Gastrocnemius medialis (tissue), 4 donors: Measurements from ENCODE around the gene ATP6AP1.

Experiments used
- POLR2A ChIP-seq, 2 donors: fragments of 450-650 bp; IDR thresholded peaks; one replicate each; pipeline ENCODE4 v1.6.1; 2017; ENCODE audit warnings: antibody characterized with exemption in 2 of 2, mild to moderate bottlenecking in 2 of 2, moderate library complexity in 2 of 2
- TF ChIP-seq, protein P1 (sequence below), 5 experiments: fragments of 450-650 bp in 3 of 5; fragments of 200-600 bp in 2 of 5; sonication (generic) in 2 of 5; IDR thresholded peaks in 4 of 5; conservative IDR thresholded peaks in 1 of 5; 1 replicate in 4 of 5; 2 replicates in 1 of 5; pipeline ENCODE4 v1.5.1; 2016 to 2019; ENCODE audit warnings: antibody characterized with exemption in 5 of 5, mild to moderate bottlenecking in 3 of 5, moderate library complexity in 3 of 5

DNA sequence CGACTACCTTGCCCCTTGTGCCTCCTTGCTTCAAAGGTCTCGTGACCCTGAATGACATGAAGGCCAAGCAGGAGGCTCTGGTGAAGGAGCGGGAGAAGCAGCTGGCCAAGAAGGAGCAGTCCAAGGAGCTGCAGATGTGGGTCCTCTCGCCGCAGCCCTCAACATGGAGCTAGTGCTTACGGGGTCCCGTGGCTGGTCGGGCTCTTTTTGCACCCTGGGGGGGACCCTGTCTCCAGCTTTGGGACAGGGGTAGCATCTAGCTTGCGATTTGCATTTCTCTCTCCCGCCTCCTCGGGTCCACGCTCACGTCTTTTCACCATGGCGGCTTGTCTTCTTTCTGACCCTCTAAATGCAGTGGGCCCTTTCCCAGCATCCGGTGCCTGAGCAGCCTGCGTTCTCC lies 17.3 kb downstream of the ATP6AP1 start:
- TF ChIP-seq, protein P1, sequence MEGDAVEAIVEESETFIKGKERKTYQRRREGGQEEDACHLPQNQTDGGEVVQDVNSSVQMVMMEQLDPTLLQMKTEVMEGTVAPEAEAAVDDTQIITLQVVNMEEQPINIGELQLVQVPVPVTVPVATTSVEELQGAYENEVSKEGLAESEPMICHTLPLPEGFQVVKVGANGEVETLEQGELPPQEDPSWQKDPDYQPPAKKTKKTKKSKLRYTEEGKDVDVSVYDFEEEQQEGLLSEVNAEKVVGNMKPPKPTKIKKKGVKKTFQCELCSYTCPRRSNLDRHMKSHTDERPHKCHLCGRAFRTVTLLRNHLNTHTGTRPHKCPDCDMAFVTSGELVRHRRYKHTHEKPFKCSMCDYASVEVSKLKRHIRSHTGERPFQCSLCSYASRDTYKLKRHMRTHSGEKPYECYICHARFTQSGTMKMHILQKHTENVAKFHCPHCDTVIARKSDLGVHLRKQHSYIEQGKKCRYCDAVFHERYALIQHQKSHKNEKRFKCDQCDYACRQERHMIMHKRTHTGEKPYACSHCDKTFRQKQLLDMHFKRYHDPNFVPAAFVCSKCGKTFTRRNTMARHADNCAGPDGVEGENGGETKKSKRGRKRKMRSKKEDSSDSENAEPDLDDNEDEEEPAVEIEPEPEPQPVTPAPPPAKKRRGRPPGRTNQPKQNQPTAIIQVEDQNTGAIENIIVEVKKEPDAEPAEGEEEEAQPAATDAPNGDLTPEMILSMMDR (IDR thresholded peaks at IDR 0.05 in 4 of 5, conservative IDR thresholded peaks at IDR 0.05 in 1 of 5): no peak
- no peak for TF ChIP-seq POLR2A (IDR thresholded peaks at IDR 0.05)
